ENCODE results near the gene APCDD1. TPM values are rescaled to one million over a fixed set of nuclear protein-coding genes. Genes with fewer than 3 reads are reported as not detected.

APCDD1 gene
- total RNA-seq, 2 donors from 2014 or later: 41.0 to 126 TPM

GRCh38 chr18:10454681-10455557, 484 bp downstream of the APCDD1 start:
- TF ChIP-seq POLR2A (IDR thresholded peaks at IDR 0.05): no peak
- TF ChIP-seq CTCF (IDR thresholded peaks at IDR 0.05): no peak
- no peak for TF ChIP-seq POLR2AphosphoS5 (IDR thresholded peaks at IDR 0.05)
- H3K27ac ChIP-seq: peak overlapping the region; percentile 85 to 88
- peaks cover 2% of the 10 kb centered on the region for H3K4me1 ChIP-seq (replicated peaks)
- intact Hi-C loops (cut with DNase I): loop anchor here (5.0 kb wide), 1 partner anchor 62 kb away; no protein-coding TSS in a partner anchor
- peak; percentile 30 for DNase-seq (ENCODE audit: low spot score)
- no peaks in the 10 kb centered on the region for H3K36me3 ChIP-seq
- no peaks in the 10 kb centered on the region for H3K27me3 ChIP-seq (replicated peaks; ENCODE audit: insufficient read depth)
- no peaks in the 10 kb centered on the region for H3K9me3 ChIP-seq
- peak overlapping the region; percentile 64 to 75 for H3K4me3 ChIP-seq
- WGBS: 0% methylated on average over 32 of the region's 94 CpGs

GRCh38 chr18:10455726-10456453, 1.5 kb downstream of the APCDD1 start:
- H3K27ac ChIP-seq: peak overlapping the region; percentile 85 to 88
- no peak for TF ChIP-seq CTCF (IDR thresholded peaks at IDR 0.05)
- no peak for TF ChIP-seq POLR2AphosphoS5 (IDR thresholded peaks at IDR 0.05)
- TF ChIP-seq POLR2A (IDR thresholded peaks at IDR 0.05): no peak
- intact Hi-C loops (cut with DNase I): loop anchor here (5.0 kb wide), 1 partner anchor 61 kb away; no protein-coding TSS in a partner anchor
- H3K9me3 ChIP-seq: no peaks in the 10 kb centered on the region
- peak overlapping the region; percentile 64 to 75 for H3K4me3 ChIP-seq
- H3K27me3 ChIP-seq (replicated peaks; ENCODE audit: insufficient read depth): no peaks in the 10 kb centered on the region
- no peaks in the 10 kb centered on the region for H3K36me3 ChIP-seq
- peaks cover 2% of the 10 kb centered on the region for H3K4me1 ChIP-seq (replicated peaks)
- DNase-seq (ENCODE audit: low spot score): no peak
- WGBS: 2% methylated on average over 16 of the region's 16 CpGs

GRCh38 chr18:10456718-10457117, 2.3 kb downstream of the APCDD1 start:
- 57% methylated on average over 4 of the region's 4 CpGs for WGBS
- Histone ChIP-seq H3K4me3 (peak overlapping the region; percentile 14 to 64), H3K36me3 (no peaks in the 10 kb centered on the region), H3K27ac (peak overlapping the region; percentile 85 to 88), H3K27me3 (replicated peaks; ENCODE audit: insufficient read depth) (no peaks in the 10 kb centered on the region), H3K4me1 (replicated peaks) (peaks cover 2% of the 10 kb centered on the region), H3K9me3 (no peaks in the 10 kb centered on the region)
- TF ChIP-seq CTCF (IDR thresholded peaks at IDR 0.05) (no peak), POLR2AphosphoS5 (IDR thresholded peaks at IDR 0.05) (no peak), POLR2A (IDR thresholded peaks at IDR 0.05) (no peak)
- intact Hi-C loops (cut with DNase I): loop anchor here (5.0 kb wide), 1 partner anchor 61 kb away; no protein-coding TSS in a partner anchor
- no peak for DNase-seq (ENCODE audit: low spot score)

GRCh38 chr18:10457128-10457527, 2.7 kb downstream of the APCDD1 start:
- Histone ChIP-seq H3K36me3 (no peaks in the 10 kb centered on the region), H3K4me3 (no peak overlapping the region), H3K9me3 (no peaks in the 10 kb centered on the region), H3K4me1 (replicated peaks) (peaks cover 2% of the 10 kb centered on the region), H3K27me3 (replicated peaks; ENCODE audit: insufficient read depth) (no peaks in the 10 kb centered on the region), H3K27ac (no peak overlapping the region)
- DNase-seq (ENCODE audit: low spot score): no peak
- intact Hi-C loops (cut with DNase I): loop anchor here (5.0 kb wide), 1 partner anchor 60 kb away; no protein-coding TSS in a partner anchor
- TF ChIP-seq POLR2AphosphoS5 (IDR thresholded peaks at IDR 0.05): no peak
- TF ChIP-seq POLR2A (IDR thresholded peaks at IDR 0.05): no peak
- TF ChIP-seq CTCF (IDR thresholded peaks at IDR 0.05): no peak
- WGBS: 81% methylated on average over 2 of the region's 2 CpGs
